DMS79 (cell line): Measurements from ENCODE around the gene XRCC4.

Source experiments
- DNase-seq: peaks from one replicate; lab custom pipeline; 2025; lab: John Stamatoyannopoulos, UW

The XRCC4 gene

GRCh38 chr5:83071286-83072051 is 5.9 kb upstream of the XRCC4 start:
- DNase-seq, result no peak

- no peak for DNase-seq
Measured at GRCh38 chr5:83072966-83073365, 4.4 kb upstream of the XRCC4 start.

GRCh38 chr5:83077662-83078261 is 415 bp downstream of the XRCC4 start:
- no peak for DNase-seq

GRCh38 chr5:83082750-83083149 is 5.4 kb downstream of the XRCC4 start:
- DNase-seq, result no peak

DNA sequence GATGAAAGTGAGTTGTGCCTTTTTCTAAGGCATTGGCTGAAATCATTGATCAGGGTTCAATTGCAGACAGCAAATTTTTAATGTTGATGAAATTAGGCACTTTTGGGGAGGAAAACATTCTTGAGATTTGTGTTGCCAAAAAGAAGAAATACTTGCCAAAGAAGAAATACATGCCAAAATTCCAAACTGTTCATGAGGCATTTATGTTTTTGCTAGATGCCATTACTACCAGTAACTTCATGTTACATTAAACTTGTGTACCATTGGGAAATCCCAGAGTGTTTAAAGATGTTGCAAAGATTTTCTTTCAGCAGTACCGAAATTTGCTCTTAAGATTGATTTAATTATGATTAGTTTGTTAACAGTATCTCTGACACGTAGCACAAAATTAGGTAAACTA is 7.0 kb downstream of the XRCC4 start:
- DNase-seq, result no peak

DNA sequence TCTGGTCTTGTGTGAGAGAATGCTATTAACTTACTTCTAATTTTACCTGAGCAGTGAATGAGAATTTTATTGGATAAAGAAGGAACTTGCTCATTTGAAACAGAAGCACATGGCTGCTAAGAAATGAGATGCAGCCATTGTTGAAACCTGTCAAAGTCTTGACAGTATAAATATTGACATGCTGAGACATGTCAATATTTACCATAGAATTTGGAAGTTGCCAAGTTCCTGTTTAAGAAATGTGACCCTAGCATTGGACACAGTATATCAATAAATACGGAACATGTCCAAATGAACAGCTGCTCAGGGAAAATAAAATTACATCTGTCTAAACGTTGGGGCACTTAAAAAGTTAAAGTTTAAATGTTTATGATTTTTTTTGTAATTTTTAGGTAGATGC is 7.8 kb downstream of the XRCC4 start:
- DNase-seq, result no peak

DNA sequence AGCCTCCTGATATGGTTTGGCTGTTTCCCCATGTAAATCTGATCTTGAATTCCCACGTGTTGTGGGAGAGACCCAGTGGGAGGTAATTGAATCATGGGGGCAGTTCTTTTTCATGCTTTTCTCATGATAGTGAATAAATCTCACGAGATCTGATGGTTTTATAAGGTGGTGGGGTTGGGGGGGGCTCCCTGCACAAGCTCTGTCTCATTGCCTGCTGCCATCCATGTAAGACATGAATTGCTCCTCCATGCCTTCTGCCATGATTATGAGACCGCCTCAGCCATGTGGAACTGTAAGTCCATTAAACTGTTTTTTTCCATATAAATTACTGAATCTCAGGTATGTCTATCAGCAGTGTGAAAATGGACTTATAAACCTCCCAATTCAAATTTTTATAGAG is 12.8 kb downstream of the XRCC4 start:
- no peak for DNase-seq

DNA sequence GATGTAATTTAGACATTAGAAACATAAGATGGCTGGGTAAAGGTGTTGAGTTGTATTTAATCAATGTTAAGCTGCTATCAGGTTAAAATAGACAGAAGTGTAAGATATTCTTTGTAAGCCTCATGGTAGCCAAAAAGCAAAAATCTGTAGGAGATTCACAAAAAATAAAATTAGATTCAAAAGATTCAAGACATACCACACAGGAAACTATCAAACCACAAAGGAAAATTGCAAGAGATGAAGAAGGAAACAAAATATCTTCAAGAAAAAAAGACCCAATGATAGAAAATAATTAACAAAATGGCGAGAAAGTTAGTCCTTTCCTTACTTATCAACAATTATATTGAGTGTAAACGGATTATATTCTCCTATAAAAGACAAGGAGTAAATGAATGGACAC is 15.3 kb downstream of the XRCC4 start:
- no peak for DNase-seq

GRCh38 chr5:83093692-83094091 is 16.3 kb downstream of the XRCC4 start:
- DNase-seq, result no peak

- no peak for DNase-seq
Measured at GRCh38 chr5:83095163-83095956, 18.0 kb downstream of the XRCC4 start.

DNA sequence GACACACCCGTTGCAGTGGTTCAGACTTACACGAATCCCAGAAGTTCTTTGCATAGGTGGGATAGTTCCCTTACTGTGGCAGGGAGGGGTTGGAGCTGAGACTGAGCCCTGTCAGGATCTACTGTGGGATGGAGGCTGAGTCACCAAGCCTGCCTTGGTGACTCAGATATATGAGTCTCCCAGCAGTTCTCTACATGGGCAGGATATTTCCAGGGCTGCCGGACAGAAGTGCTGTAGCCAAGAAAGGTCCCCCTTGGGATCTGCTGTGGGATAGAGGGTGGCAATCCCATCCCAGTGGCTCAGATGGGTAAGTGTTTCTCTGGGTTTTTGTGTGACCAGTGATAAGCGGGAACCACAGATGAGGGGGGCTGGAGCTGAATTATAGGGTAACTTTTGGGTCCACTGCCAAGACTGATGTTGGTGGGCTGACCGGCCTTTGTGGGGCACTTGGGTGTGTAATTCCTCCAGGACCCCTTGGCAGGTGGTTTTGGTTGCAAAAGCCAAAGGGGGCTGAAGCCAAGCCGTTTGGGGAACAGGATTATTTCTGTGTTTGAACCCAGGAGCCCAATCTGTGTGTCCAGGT is 18.7 kb downstream of the XRCC4 start:
- DNase-seq, result no peak

DNA sequence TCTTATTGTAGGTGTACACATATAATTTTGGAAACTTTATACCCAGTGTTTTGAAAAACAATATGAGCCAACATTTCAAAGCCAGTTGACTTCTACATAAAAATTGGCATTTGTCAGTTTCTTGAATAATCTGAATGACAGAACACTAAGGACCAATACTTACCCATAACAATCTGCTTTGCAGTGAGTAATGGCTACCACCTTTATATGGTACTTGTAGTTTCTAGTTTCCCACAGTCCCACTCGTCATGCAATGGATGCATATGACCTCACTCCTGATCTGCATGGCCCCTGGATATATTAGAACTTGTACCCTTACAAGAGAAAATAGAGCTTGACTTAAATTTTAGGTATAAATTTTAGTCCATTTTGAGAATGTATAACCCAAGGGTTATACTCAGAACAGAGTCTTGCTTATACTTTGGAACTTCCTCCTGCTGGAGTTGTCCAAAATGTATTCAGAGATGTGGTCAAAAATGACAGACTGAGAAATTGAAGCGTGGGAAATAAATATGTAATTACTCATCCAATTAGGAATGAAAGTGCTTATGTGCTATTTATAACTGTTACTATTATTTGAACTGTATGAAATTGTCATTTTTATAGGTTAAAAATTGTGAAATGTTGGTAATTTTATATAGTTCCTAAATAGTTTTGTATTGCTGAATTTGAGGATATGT is 19.5 kb downstream of the XRCC4 start:
- DNase-seq, result no peak

GRCh38 chr5:83097689-83098231 is 20.4 kb downstream of the XRCC4 start:
- DNase-seq, result peak; percentile 35

DNA sequence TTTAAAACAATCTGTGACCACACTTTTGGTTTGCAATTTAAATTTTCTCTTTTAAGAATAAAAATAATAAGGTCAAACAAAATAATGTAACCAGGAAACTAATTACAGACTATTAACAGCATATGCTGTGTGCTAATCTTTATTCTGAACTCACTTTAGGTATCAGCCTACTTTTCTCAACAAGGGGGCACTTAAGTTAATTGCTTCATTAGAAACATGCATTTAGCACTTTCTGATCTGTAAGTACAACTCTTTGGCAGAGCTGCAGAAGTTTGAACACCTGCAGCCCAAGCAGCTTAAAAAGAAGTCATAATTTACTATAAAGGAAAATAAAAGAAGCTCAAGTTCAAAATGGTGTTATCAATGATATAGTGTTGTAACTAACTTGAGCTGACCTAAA is 21.7 kb downstream of the XRCC4 start:
- no peak for DNase-seq

DNA sequence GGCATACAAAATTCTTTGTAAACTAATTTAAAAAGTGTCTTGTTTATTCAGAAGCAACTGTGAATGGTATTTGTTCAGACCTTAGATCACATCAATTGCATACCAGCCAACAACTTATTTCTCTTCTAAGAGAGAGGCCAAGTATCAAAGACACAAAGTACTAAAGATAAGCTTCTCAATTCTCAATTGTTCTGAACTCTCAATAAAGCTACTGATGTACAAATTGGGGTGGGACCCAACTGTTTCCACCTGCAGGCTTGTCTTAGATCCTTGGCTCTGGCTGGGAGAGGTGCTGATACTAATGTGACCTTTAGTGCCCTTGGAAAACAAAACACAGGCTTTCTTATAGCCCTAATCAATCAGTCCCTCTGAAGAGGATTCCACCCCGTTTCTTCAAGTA is 22.1 kb downstream of the XRCC4 start:
- no peak for DNase-seq

GRCh38 chr5:83101514-83101913 is 24.2 kb downstream of the XRCC4 start:
- DNase-seq, result no peak

- DNase-seq, result no peak
Measured at GRCh38 chr5:83102364-83102980, 25.1 kb downstream of the XRCC4 start.

DNA sequence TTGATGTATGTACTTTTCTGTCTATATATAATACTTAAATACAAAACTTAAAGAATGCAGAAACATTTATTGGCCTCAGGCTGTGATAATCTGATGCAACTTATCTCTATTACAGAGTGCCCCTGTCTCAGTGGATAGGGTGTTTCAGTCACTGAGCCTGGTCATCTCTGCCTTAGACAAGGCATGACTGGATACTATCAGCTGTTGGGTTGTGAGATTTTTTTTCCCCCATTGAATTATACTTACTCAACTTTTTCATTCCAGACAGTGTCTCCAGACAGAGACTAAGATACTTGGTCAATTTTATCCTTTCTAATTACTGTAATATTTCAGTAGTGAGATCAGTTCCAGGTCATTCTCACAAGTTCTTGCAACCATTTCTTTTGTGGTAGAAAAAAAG is 26.7 kb downstream of the XRCC4 start:
- DNase-seq, result no peak

DNA sequence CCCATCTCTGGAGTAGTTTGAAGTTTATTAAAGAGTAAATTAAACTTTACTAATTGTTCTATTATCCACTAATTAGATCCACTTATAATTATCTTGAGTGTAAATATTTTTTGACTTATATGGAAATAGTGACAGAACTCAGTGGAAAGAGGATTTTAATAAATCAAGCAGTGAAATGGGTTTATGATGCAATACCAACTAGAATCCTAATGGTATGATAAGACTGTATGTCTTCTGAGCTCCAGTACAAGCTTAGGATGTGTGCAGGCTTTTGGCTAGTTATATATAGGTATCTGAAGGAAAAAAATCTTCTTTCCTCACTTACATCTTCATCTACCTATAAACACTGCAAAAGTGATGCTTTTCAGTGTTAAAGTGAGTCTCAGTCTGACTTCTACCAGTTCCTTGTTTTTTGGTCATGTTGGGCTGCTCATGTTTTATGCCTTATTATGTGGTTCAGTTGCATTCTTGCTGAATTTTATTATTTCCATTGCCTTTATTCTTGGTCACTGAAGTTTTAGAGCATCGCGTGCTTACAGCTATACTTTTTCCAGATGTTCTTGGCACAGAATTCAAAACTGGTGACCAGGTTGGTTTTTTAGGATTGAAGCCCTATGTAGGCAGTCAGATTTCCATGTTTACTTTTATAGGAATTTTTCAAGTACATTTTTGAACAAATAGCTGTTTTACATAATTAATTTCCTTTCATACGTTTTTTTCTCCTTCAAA is 30.5 kb downstream of the XRCC4 start:
- no peak for DNase-seq

- DNase-seq, result no peak
Measured at GRCh38 chr5:83109380-83109779, 32.0 kb downstream of the XRCC4 start.

GRCh38 chr5:83115816-83116215 is 38.5 kb downstream of the XRCC4 start:
- DNase-seq, result no peak
